GM18873 (cell line): Measurements from ENCODE around the gene CCDC174.

Source experiments
- ATAC-seq: cut with Tn5 transposase; IDR thresholded peaks from one replicate; pipeline ENCODE4 v1.9.1; 2021; ENCODE audit warnings: mild to moderate bottlenecking, moderate library complexity, moderate number of reproducible peaks; ENCODE audit not compliant: unreplicated experiment, low FRiP score

The CCDC174 gene

GRCh38 chr3:14698601-14699244, 47.2 kb downstream of the CCDC174 start:
- ATAC-seq = no peak

- ATAC-seq = no peak
Observed at GRCh38 chr3:14699643-14700042, 48.1 kb downstream of the CCDC174 start.

GRCh38 chr3:14700891-14701290, 49.3 kb downstream of the CCDC174 start:
- ATAC-seq = no peak

- ATAC-seq = no peak
Observed at GRCh38 chr3:14701676-14702075, 50.1 kb downstream of the CCDC174 start.

- no peak for ATAC-seq
Observed at GRCh38 chr3:14703128-14703750, 51.7 kb downstream of the CCDC174 start.

- no peak for ATAC-seq
Observed at GRCh38 chr3:14703791-14704190, 52.2 kb downstream of the CCDC174 start.

- ATAC-seq = no peak
Observed at GRCh38 chr3:14706096-14706495, 54.5 kb downstream of the CCDC174 start.

- no peak for ATAC-seq
Observed at GRCh38 chr3:14716591-14716990, 65.0 kb downstream of the CCDC174 start.

- no peak for ATAC-seq
Observed at GRCh38 chr3:14717307-14717706, 65.7 kb downstream of the CCDC174 start.

- ATAC-seq = no peak
Observed at GRCh38 chr3:14718539-14718938, 67.0 kb downstream of the CCDC174 start.

GRCh38 chr3:14719006-14719405, 67.4 kb downstream of the CCDC174 start:
- no peak for ATAC-seq

GRCh38 chr3:14721126-14721864, 69.7 kb downstream of the CCDC174 start:
- ATAC-seq = no peak
